ENCODE data around the gene GRPEL1. TPM values are rescaled to one million over a fixed set of nuclear protein-coding genes. Genes with fewer than 3 reads are reported as not detected.

GRPEL1 gene
- total RNA-seq, 4 donors from 2014 or later = 25.4 to 62.1 (median 33.8) TPM

GRCh38 chr4:7055111-7055989, 12.5 kb downstream of the GRPEL1 start:
- DNase-seq (ENCODE audit: low spot score) (no peak), ATAC-seq (ENCODE audit: low FRiP score) (no peak)
- TF ChIP-seq, protein P1, sequence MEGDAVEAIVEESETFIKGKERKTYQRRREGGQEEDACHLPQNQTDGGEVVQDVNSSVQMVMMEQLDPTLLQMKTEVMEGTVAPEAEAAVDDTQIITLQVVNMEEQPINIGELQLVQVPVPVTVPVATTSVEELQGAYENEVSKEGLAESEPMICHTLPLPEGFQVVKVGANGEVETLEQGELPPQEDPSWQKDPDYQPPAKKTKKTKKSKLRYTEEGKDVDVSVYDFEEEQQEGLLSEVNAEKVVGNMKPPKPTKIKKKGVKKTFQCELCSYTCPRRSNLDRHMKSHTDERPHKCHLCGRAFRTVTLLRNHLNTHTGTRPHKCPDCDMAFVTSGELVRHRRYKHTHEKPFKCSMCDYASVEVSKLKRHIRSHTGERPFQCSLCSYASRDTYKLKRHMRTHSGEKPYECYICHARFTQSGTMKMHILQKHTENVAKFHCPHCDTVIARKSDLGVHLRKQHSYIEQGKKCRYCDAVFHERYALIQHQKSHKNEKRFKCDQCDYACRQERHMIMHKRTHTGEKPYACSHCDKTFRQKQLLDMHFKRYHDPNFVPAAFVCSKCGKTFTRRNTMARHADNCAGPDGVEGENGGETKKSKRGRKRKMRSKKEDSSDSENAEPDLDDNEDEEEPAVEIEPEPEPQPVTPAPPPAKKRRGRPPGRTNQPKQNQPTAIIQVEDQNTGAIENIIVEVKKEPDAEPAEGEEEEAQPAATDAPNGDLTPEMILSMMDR (IDR thresholded peaks at IDR 0.05) = no peak

- no peak for ATAC-seq (ENCODE audit: low FRiP score)
- DNase-seq (ENCODE audit: low spot score) = no peak
- TF ChIP-seq, protein P1 (IDR thresholded peaks at IDR 0.05) = no peak
Measured at GRCh38 chr4:7054106-7054880, 13.6 kb downstream of the GRPEL1 start.

DNA sequence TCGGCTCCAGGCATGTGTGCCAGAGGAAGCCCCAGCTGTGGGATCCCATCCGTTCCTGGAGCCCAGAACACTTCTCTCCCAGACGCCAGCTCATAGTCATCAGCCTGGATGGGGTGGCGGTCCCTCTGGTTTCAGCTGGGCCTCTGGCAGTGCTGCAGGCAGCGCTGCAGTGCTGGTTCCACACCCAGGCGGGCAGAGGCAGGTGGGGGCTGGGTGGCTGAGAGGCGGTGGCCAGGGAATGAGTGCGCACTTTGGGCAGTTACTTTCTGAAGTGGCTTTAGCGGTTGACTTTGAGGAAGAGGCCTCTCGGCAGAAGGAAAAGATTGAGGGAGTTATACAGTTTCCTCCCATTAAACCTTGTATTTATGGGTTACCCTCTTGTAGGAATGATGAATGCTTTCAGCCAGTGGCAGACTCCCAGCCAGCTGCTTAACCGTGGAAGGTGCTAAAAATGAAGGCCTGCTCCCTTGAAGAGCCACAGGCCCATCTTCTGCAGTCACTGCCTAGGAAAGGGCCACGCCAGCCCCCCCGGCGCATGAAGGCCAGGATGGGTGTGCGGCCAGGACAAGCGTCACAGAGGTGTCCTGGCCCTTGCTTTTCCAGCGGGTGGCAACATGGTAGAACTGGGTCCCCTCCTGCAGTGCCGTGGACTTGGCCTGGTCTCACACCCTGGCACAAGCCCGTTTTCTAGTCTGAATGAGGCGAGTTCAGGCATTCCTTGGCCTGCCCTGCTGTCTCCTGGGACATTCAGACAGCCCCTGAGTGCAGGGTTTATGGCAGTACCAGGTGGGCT, 14.7 kb downstream of the GRPEL1 start:
- TF ChIP-seq, protein P1 (IDR thresholded peaks at IDR 0.05) = no peak
- ATAC-seq (ENCODE audit: low FRiP score) = no peak

GRCh38 chr4:7052313-7052712, 15.6 kb downstream of the GRPEL1 start:
- DNase-seq (ENCODE audit: low spot score) = no peak
- no peak for ATAC-seq (ENCODE audit: low FRiP score)
- TF ChIP-seq, protein P1 (IDR thresholded peaks at IDR 0.05) = no peak

More for the DNA sequence above, 14.7 kb downstream of the GRPEL1 start:
- no peak for DNase-seq (ENCODE audit: low spot score)

- DNase-seq (ENCODE audit: low spot score) = no peak
- ATAC-seq (ENCODE audit: low FRiP score) = no peak
- TF ChIP-seq, protein P1 (IDR thresholded peaks at IDR 0.05) = no peak
Measured at GRCh38 chr4:7051905-7052304, 16.0 kb downstream of the GRPEL1 start.

DNA sequence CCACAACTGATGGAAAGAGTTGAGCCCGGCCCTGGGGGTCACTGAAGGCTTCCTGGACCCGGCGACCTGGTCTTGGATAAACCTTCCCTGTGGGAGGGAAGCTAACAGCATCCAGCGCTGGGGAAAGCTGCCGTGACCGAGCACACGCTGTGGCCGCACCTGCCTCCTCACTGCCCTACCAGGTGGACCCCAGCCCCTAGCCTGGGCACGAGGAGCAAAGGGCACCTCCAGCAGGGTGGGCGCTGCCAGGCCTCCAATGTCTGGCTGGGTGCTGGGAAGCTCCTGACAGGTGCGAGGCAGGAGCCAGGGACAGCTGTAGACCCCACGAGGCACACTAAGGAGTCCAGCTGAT, 16.7 kb downstream of the GRPEL1 start:
- TF ChIP-seq, protein P1 (IDR thresholded peaks at IDR 0.05) = no peak
- DNase-seq (ENCODE audit: low spot score) (no peak), ATAC-seq (ENCODE audit: low FRiP score) (no peak)
